ENCODE measurements around the gene GDF9. TPM values are rescaled to one million over a fixed set of nuclear protein-coding genes. Genes with fewer than 3 reads are reported as not detected.

The GDF9 gene
- total and polyA plus RNA-seq, 2 donors (not counting 3 experiments of a cell fraction or from before 2014, with no cell fraction given): 0.07 TPM; not detected in 1

- dilution Hi-C loops (cut with MboI; ENCODE audit: extremely low pct_ligation_motif_present, low sequenced_read_pairs): no loop called here
- Histone ChIP-seq H3K4me2 (ENCODE audit: insufficient read depth, low read length) (no peak overlapping the region), H3K4me1 (ENCODE audit: control insufficient read depth, extremely low read depth, insufficient read depth, low read length) (no peaks in the 10 kb centered on the region), H3K9me3 (replicated peaks; ENCODE audit: control insufficient read depth, insufficient read depth, low read length) (no peaks in the 10 kb centered on the region), H2AFZ (ENCODE audit: low read depth, low read length) (no peak overlapping the region), H4K20me1 (replicated peaks; ENCODE audit: control insufficient read depth, extremely low read depth, insufficient read depth, low read length) (peaks cover 2% of the 10 kb centered on the region), H3K9ac (replicated peaks; ENCODE audit: extremely low read depth, insufficient read depth, low read length) (no peak overlapping the region), H3K9me1 (replicated peaks; ENCODE audit: control insufficient read depth, extremely low read depth, insufficient read depth, low read length) (no peaks in the 10 kb centered on the region), H3K36me3 (ENCODE audit: control insufficient read depth in 2 of 2, extremely low read depth in 1 of 2, insufficient read depth in 2 of 2, low read length in 2 of 2) (peaks cover 11 to 28% of the 10 kb centered on the region in 2 experiments), H3K4me3 (replicated peaks in 1 of 3; ENCODE audit: insufficient read depth in 1 of 3, low read depth in 1 of 3, low read length in 3 of 3) (no peak overlapping the region), H3K79me2 (ENCODE audit: control insufficient read depth, insufficient read depth, low read length) (no peaks in the 10 kb centered on the region), H3K27ac (ENCODE audit: insufficient read depth, low read depth, low read length) (no peak overlapping the region), H3K27me3 (ENCODE audit: control insufficient read depth in 2 of 2, insufficient read depth in 2 of 2, low read length in 2 of 2) (no peaks in the 10 kb centered on the region)
- DNase-seq (ENCODE audit: low read depth, low spot score) (no peak), FAIRE-seq (no peak)
- TF ChIP-seq JUN (IDR thresholded peaks at IDR 0.05; ENCODE audit: borderline replicate concordance, insufficient read depth, insufficient read length, low read depth): no peak
- intact Hi-C loops (cut with micrococcal nuclease): no loop called here
- no TSS peak for BruUV-seq (replicated peaks)
- ChIA-PET POLR2A (no interaction called here), CTCF (interaction anchor here (1.6 kb wide), 1 partner anchor 9 kb away, joined by 5 read pairs; the partner anchor contains the start of gene UQCRQ)
Observed at GRCh38 chr5:132876020-132876759, 9.9 kb upstream of the GDF9 start.

- Histone ChIP-seq H3K79me2 (ENCODE audit: control insufficient read depth, insufficient read depth, low read length) (no peaks in the 10 kb centered on the region), H3K27me3 (ENCODE audit: control insufficient read depth in 2 of 2, insufficient read depth in 2 of 2, low read length in 2 of 2) (no peaks in the 10 kb centered on the region), H3K9me1 (replicated peaks; ENCODE audit: control insufficient read depth, extremely low read depth, insufficient read depth, low read length) (no peaks in the 10 kb centered on the region), H3K4me3 (replicated peaks in 1 of 3; ENCODE audit: insufficient read depth in 1 of 3, low read depth in 1 of 3, low read length in 3 of 3) (no peak overlapping the region), H3K36me3 (ENCODE audit: control insufficient read depth in 2 of 2, extremely low read depth in 1 of 2, insufficient read depth in 2 of 2, low read length in 2 of 2) (peaks cover 6 to 13% of the 10 kb centered on the region in 2 experiments), H3K4me1 (ENCODE audit: control insufficient read depth, extremely low read depth, insufficient read depth, low read length) (no peaks in the 10 kb centered on the region), H3K9ac (replicated peaks; ENCODE audit: extremely low read depth, insufficient read depth, low read length) (no peak overlapping the region), H3K27ac (ENCODE audit: insufficient read depth, low read depth, low read length) (no peak overlapping the region), H2AFZ (ENCODE audit: low read depth, low read length) (no peak overlapping the region), H4K20me1 (replicated peaks; ENCODE audit: control insufficient read depth, extremely low read depth, insufficient read depth, low read length) (peaks cover 2% of the 10 kb centered on the region), H3K9me3 (replicated peaks; ENCODE audit: control insufficient read depth, insufficient read depth, low read length) (no peaks in the 10 kb centered on the region), H3K4me2 (ENCODE audit: insufficient read depth, low read length) (no peak overlapping the region)
- no peak for DNase-seq (ENCODE audit: low read depth, low spot score)
- FAIRE-seq: no peak
- ChIA-PET POLR2A (no interaction called here), CTCF (interaction anchor here (0.8 to 3.3 kb wide), 3 partner anchors 9 to 54 kb away, joined by 4 to 16 read pairs (median 8); partner anchors contain the start of gene SHROOM1)
- no peak for TF ChIP-seq MYC (IDR thresholded peaks at IDR 0.05; ENCODE audit: low read depth, low read length)
- no peak for TF ChIP-seq JUN (IDR thresholded peaks at IDR 0.05; ENCODE audit: borderline replicate concordance, insufficient read depth, insufficient read length, low read depth)
- no peak for TF ChIP-seq GATA2 (IDR thresholded peaks at IDR 0.05; ENCODE audit: insufficient read depth, insufficient read length, low read depth, low read length)
- dilution Hi-C loops (cut with MboI; ENCODE audit: extremely low pct_ligation_motif_present, low sequenced_read_pairs): no loop called here
- intact Hi-C loops (cut with micrococcal nuclease): no loop called here
- no TSS peak for BruUV-seq (replicated peaks)
Observed at GRCh38 chr5:132873930-132874271, 7.6 kb upstream of the GDF9 start.

All from endothelial cell of umbilical vein (primary cell).